Superior temporal gyrus (tissue), 1 donor: ENCODE measurements around the gene BPIFB2.
A peak's percentile ranks its signal among the peaks of the same experiment; 100 is the strongest.

ENCODE experiments used
- DNase-seq: peaks from one replicate; pipeline ENCODE4 v3.0.0-alpha.2; 2016; ENCODE audit errors: extremely low spot score

The BPIFB2 gene

GRCh38 chr20:32984196-32984595 lies 23.3 kb upstream of the BPIFB2 start:
- DNase-seq = peak; percentile 88

GRCh38 chr20:32984631-32985354 lies 22.7 kb upstream of the BPIFB2 start:
- DNase-seq = no peak

- DNase-seq = no peak
Observed at GRCh38 chr20:32985596-32985995, 21.9 kb upstream of the BPIFB2 start.

- DNase-seq = no peak
Observed at GRCh38 chr20:32986331-32986966, 21.1 kb upstream of the BPIFB2 start.

GRCh38 chr20:32987044-32987825 lies 20.3 kb upstream of the BPIFB2 start:
- no peak for DNase-seq

GRCh38 chr20:32988008-32988407 lies 19.5 kb upstream of the BPIFB2 start:
- DNase-seq = no peak

GRCh38 chr20:32989507-32990283 lies 17.8 kb upstream of the BPIFB2 start:
- DNase-seq = no peak

GRCh38 chr20:32990426-32990825 lies 17.1 kb upstream of the BPIFB2 start:
- no peak for DNase-seq

GRCh38 chr20:32991383-32991782 lies 16.1 kb upstream of the BPIFB2 start:
- no peak for DNase-seq

GRCh38 chr20:32991792-32992641 lies 15.5 kb upstream of the BPIFB2 start:
- DNase-seq = no peak

GRCh38 chr20:32993496-32994050 lies 13.9 kb upstream of the BPIFB2 start:
- no peak for DNase-seq

GRCh38 chr20:32995802-32996201 lies 11.7 kb upstream of the BPIFB2 start:
- no peak for DNase-seq

GRCh38 chr20:32997431-32997830 lies 10.1 kb upstream of the BPIFB2 start:
- no peak for DNase-seq

GRCh38 chr20:32999603-33000250 lies 7.8 kb upstream of the BPIFB2 start:
- no peak for DNase-seq

GRCh38 chr20:33000802-33001466 lies 6.6 kb upstream of the BPIFB2 start:
- no peak for DNase-seq

GRCh38 chr20:33002087-33002808 lies 5.3 kb upstream of the BPIFB2 start:
- DNase-seq = no peak

GRCh38 chr20:33004141-33004751 lies 3.3 kb upstream of the BPIFB2 start, which contains the start of gene SUN5:
SUN5 (minus strand) TSS chr20:33004433; CDS start chr20:33004340, 93 bp downstream.
- DNase-seq = no peak

- no peak for DNase-seq
Observed at GRCh38 chr20:33005132-33005566, 2.4 kb upstream of the BPIFB2 start.
